ENCODE measurements around the gene METTL25B. TPM values are rescaled to one million over a fixed set of nuclear protein-coding genes. Genes with fewer than 3 reads are reported as not detected.

Gene METTL25B
- total RNA-seq = 5.7 and 7.7 TPM in 2 replicates

GRCh38 chr1:156727926-156728598 is at the start of gene METTL25B:
TSS of gene METTL25B (plus strand) at chr1:156728469. CDS start at chr1:156729105, 636 bp downstream.

GRCh38 chr1:156705321-156705917 is 22.9 kb upstream of the METTL25B start, which contains the start of gene CRABP2:
TSS of gene CRABP2 (minus strand) at chr1:156705583. CDS start at chr1:156705446, 137 bp downstream.

GRCh38 chr1:156728599-156729462 is 562 bp downstream of the METTL25B start, which contains the start of gene ISG20L2:
TSS of gene ISG20L2 (minus strand) at chr1:156728766. CDS start at chr1:156727652, 1,114 bp downstream.

GRCh38 chr1:156740741-156741480 is 12.6 kb downstream of the METTL25B start, which contains the start of gene MRPL24:
TSS of gene MRPL24 (minus strand) at chr1:156741088. CDS start at chr1:156738704, 2,384 bp downstream.

GRCh38 chr1:156751451-156751756 is 23.1 kb downstream of the METTL25B start, which contains the start of gene HDGF:
TSS of gene HDGF (minus strand) at chr1:156751675. CDS start at chr1:156751429, 246 bp downstream.

GRCh38 chr1:156767101-156767878 is 39.0 kb downstream of the METTL25B start, which contains the start of gene PRCC:
TSS of gene PRCC (plus strand) at chr1:156767535. CDS start at chr1:156767772, 237 bp downstream.

Other genes starting within 250 kb of the METTL25B start
- gene MEF2D, start 227.7 kb upstream of the METTL25B start, total RNA-seq = 6.3 and 13.2 TPM in 2 replicates
- gene IQGAP3, start 155.9 kb upstream of the METTL25B start, total RNA-seq = 18.8 and 25.0 TPM in 2 replicates
- gene TTC24, start 148.7 kb upstream of the METTL25B start, total RNA-seq = not detected in 2 replicates
- gene NAXE, start 136.7 kb upstream of the METTL25B start, total RNA-seq = 64.0 and 67.9 TPM in 2 replicates
- gene GPATCH4, start 127.0 kb upstream of the METTL25B start, total RNA-seq = 9.9 and 14.3 TPM in 2 replicates
- gene HAPLN2, start 109.1 kb upstream of the METTL25B start, total RNA-seq = not detected in 2 replicates
- gene BCAN, start 86.4 kb upstream of the METTL25B start, total RNA-seq = 0.13 TPM in 1 of 2 replicates, not detected in the other
- 124 and 159 TPM in 2 replicates for gene NES, start 51.1 kb upstream of the METTL25B start, total RNA-seq
- 7.3 and 8.6 TPM in 2 replicates for gene CRABP2, start 22.9 kb upstream of the METTL25B start, total RNA-seq
- gene ISG20L2, start 297 bp downstream of the METTL25B start, total RNA-seq = 7.7 and 7.8 TPM in 2 replicates
- 69.2 and 94.5 TPM in 2 replicates for gene MRPL24, start 12.6 kb downstream of the METTL25B start, total RNA-seq
- 188 and 200 TPM in 2 replicates for gene HDGF, start 23.2 kb downstream of the METTL25B start, total RNA-seq
- 10.4 and 13.3 TPM in 2 replicates for gene PRCC, start 39.1 kb downstream of the METTL25B start, total RNA-seq
- gene SH2D2A, start 88.4 kb downstream of the METTL25B start, total RNA-seq = 0.19 and 0.53 TPM in 2 replicates
- under 0.01 TPM in 1 of 2 replicates, not detected in the other for gene INSRR, start 130.6 kb downstream of the METTL25B start, total RNA-seq
- gene NTRK1, start 132.4 kb downstream of the METTL25B start, total RNA-seq = not detected in 2 replicates
- gene PEAR1, start 165.2 kb downstream of the METTL25B start, total RNA-seq = 7.8 and 15.9 TPM in 2 replicates
- gene LRRC71, start 192.2 kb downstream of the METTL25B start, total RNA-seq = 0.13 and 0.75 TPM in 2 replicates